GM12891 (cell line): ENCODE measurements around the gene GABRB1.

Experiments used
- POLR2A ChIP-seq: IDR thresholded peaks from 2 replicates; pipeline ENCODE4 v1.6.1; 2011; ENCODE audit warnings: low read depth, low read length, control low read depth
- POLR2AphosphoS5 ChIP-seq: IDR thresholded peaks from 2 replicates; pipeline ENCODE4 v1.6.1; 2011; ENCODE audit warnings: low read depth, low read length, control low read depth
- TAF1 ChIP-seq: IDR thresholded peaks from 2 replicates; pipeline ENCODE4 v1.6.1; 2011; ENCODE audit warnings: low read depth, low read length, control low read depth

GRCh38 chr4:47031751-47032404 lies 511 bp downstream of the GABRB1 start:
- TF ChIP-seq POLR2AphosphoS5 (no peak), POLR2A (no peak), TAF1 (no peak)
